PC-3 (cell line): ENCODE measurements around the gene SPINK6. TPM values are rescaled to one million over a fixed set of nuclear protein-coding genes. Genes with fewer than 3 reads are reported as not detected.
A peak's percentile ranks its signal among the peaks of the same experiment; 100 is the strongest.

Source experiments
- ATAC-seq: fragments of 200-7000 bp; cut with Tn5 transposase; 2 replicates; pipeline ENCODE4 v1.9.1; 2020; ENCODE audit warnings: mild to moderate bottlenecking, moderate library complexity
- BruUV-seq: library from RNA; stranded (reverse); fragments of 400-500 nt; replicated peaks from 2 replicates; lab custom pipeline; 2021; lab: Mats Ljungman, UMichigan
- CTCF ChIA-PET: fragments of 300-600 bp; sonication (Branson Sonifier 250); formaldehyde crosslinking; loops from one replicate; lab custom pipeline; 2022; ENCODE audit warnings: antibody characterized with exemption; lab: Charles Lee
- POLR2A ChIA-PET: fragments of 300-600 bp; sonication (Branson Sonifier 250); formaldehyde crosslinking; loops from one replicate; lab custom pipeline; 2022; ENCODE audit warnings: antibody characterized with exemption; ENCODE audit not compliant: unreplicated experiment; lab: Charles Lee
- DNase-seq: peaks from one replicate; pipeline ENCODE4 v3.0.0-alpha.2; 2015
- H2AFZ ChIP-seq: fragments of 300-600 bp; sonication (generic); 2 replicates; pipeline ENCODE4 v1.6.0; 2016; ENCODE audit warnings: antibody characterized with exemption, low read length
- H3F3A ChIP-seq: fragments of 300-600 bp; sonication (generic); one replicate; pipeline ENCODE4 v1.6.0; 2017; ENCODE audit warnings: antibody characterized with exemption, low read length, control low read depth, mild to moderate bottlenecking; ENCODE audit not compliant: unreplicated experiment
- H3K27ac ChIP-seq: fragments of 300-600 bp; sonication (generic); 2 replicates; pipeline ENCODE4 v1.5.1; 2016; ENCODE audit warnings: mild to moderate bottlenecking, low read length
- H3K27me3 ChIP-seq: fragments of 300-600 bp; sonication (generic); 2 replicates; pipeline ENCODE4 v1.6.1; 2016; ENCODE audit warnings: low read length, mixed read lengths
- H3K36me3 ChIP-seq: fragments of 300-600 bp; sonication (generic); 2 replicates; pipeline ENCODE4 v1.6.1; 2016; ENCODE audit warnings: low read depth, mixed run types, low read length, mixed read lengths
- H3K4me1 ChIP-seq: fragments of 300-600 bp; sonication (generic); 2 replicates; pipeline ENCODE4 v1.5.1; 2016; ENCODE audit warnings: low read length; ENCODE audit not compliant: insufficient read depth
- H3K4me2 ChIP-seq: fragments of 300-600 bp; sonication (generic); 2 replicates; pipeline ENCODE4 v1.6.0; 2016; ENCODE audit warnings: low read length
- H3K4me3 ChIP-seq: fragments of 300-600 bp; sonication (generic); 2 replicates; pipeline ENCODE4 v1.5.1; 2016; ENCODE audit warnings: mild to moderate bottlenecking, low read length, mixed read lengths
- H3K79me2 ChIP-seq: fragments of 300-600 bp; sonication (generic); 2 replicates; pipeline ENCODE4 v1.6.1; 2017; ENCODE audit warnings: low read length, mixed read lengths
- H3K9ac ChIP-seq: fragments of 300-600 bp; sonication (generic); 2 replicates; pipeline ENCODE4 v1.6.0; 2016; ENCODE audit warnings: mild to moderate bottlenecking, low read length
- H3K9me2 ChIP-seq: fragments of 300-600 bp; sonication (generic); replicated peaks from 2 replicates; pipeline ENCODE4 v1.6.1; 2016; ENCODE audit warnings: mixed run types, low read length, mixed read lengths
- H3K9me3 ChIP-seq: fragments of 300-600 bp; sonication (generic); 2 replicates; pipeline ENCODE4 v1.6.1; 2016; ENCODE audit warnings: low read length, mixed read lengths
- H4K20me1 ChIP-seq: fragments of 300-600 bp; sonication (generic); 2 replicates; pipeline ENCODE4 v1.6.1; 2016; ENCODE audit warnings: low read length, mixed read lengths
- EZH2 ChIP-seq: fragments of 300-600 bp; sonication (generic); IDR thresholded peaks from one replicate; pipeline ENCODE4 v1.6.1; 2017; ENCODE audit warnings: antibody characterized with exemption, mild to moderate bottlenecking, low read length; ENCODE audit not compliant: unreplicated experiment
- EZH2phosphoT487 ChIP-seq: fragments of 300-600 bp; sonication (generic); IDR thresholded peaks from 2 replicates; pipeline ENCODE4 v1.6.1; 2018; ENCODE audit warnings: mild to moderate bottlenecking, antibody characterized with exemption, low read length, borderline replicate concordance
- intact Hi-C: fragments of 100-400 bp; cut with micrococcal nuclease; formaldehyde crosslinking; loops from 2 replicates; pipeline ENCODE4 v1.9.0; 2023
- total RNA-seq: library from RNA; depleted of rRNA; stranded (reverse); fragments of >200 nt; gene quantifications from 2 replicates; pipeline ENCODE4 v1.2.3, GENCODE V29; 2014
- TF ChIP-seq, protein P1 (sequence below): fragments of 300-600 bp; sonication (generic); conservative IDR thresholded peaks from 2 replicates; pipeline ENCODE4 v1.5.1; 2017; ENCODE audit warnings: antibody characterized with exemption, low read depth, mild to moderate bottlenecking, low read length

Gene SPINK6
- total RNA-seq, 1 experiment from 2014 or later = not detected

DNA sequence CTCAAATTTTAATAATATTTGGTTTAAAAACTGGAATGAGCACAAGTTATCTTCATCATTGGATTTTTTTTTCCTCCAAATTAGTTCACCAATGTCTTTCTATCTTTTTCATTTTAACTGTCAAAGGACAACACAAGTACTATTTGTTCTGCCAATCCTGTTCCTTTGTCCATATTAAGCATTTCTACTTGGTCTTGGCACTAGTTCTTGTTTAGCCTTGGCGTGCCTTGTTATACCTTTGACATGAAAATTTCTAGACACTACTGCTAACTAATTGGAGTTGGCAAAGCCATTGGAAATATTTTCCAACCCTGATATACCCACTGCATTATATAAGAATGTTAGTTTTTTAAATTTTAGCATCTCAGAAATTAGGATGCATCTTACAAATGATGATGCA lies 3.8 kb downstream of the SPINK6 start:
- no peaks in the 10 kb centered on the region for H3F3A ChIP-seq
- H3K27ac ChIP-seq = no peak overlapping the region
- H3K4me2 ChIP-seq = no peak overlapping the region
- no peaks in the 10 kb centered on the region for H3K79me2 ChIP-seq
- H3K9me3 ChIP-seq = no peaks in the 10 kb centered on the region
- H4K20me1 ChIP-seq = no peaks in the 10 kb centered on the region
- no peaks in the 10 kb centered on the region for H3K27me3 ChIP-seq
- no peak overlapping the region for H3K9ac ChIP-seq
- ATAC-seq = no peak
- H3K4me1 ChIP-seq = peaks cover 8% of the 10 kb centered on the region; the same call in 1 of the 2 replicates
- DNase-seq = no peak
- H3K4me3 ChIP-seq = no peak overlapping the region
- intact Hi-C loops = no loop called here
- H3K9me2 ChIP-seq = no peaks in the 10 kb centered on the region
- CTCF ChIA-PET = no interaction called here
- H2AFZ ChIP-seq = no peak overlapping the region
- TF ChIP-seq, protein P1, sequence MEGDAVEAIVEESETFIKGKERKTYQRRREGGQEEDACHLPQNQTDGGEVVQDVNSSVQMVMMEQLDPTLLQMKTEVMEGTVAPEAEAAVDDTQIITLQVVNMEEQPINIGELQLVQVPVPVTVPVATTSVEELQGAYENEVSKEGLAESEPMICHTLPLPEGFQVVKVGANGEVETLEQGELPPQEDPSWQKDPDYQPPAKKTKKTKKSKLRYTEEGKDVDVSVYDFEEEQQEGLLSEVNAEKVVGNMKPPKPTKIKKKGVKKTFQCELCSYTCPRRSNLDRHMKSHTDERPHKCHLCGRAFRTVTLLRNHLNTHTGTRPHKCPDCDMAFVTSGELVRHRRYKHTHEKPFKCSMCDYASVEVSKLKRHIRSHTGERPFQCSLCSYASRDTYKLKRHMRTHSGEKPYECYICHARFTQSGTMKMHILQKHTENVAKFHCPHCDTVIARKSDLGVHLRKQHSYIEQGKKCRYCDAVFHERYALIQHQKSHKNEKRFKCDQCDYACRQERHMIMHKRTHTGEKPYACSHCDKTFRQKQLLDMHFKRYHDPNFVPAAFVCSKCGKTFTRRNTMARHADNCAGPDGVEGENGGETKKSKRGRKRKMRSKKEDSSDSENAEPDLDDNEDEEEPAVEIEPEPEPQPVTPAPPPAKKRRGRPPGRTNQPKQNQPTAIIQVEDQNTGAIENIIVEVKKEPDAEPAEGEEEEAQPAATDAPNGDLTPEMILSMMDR = no peak
- no peak for TF ChIP-seq EZH2phosphoT487
- no peak for TF ChIP-seq EZH2
- POLR2A ChIA-PET = no interaction called here
- H3K36me3 ChIP-seq = no peaks in the 10 kb centered on the region
- no TSS peak for BruUV-seq

DNA sequence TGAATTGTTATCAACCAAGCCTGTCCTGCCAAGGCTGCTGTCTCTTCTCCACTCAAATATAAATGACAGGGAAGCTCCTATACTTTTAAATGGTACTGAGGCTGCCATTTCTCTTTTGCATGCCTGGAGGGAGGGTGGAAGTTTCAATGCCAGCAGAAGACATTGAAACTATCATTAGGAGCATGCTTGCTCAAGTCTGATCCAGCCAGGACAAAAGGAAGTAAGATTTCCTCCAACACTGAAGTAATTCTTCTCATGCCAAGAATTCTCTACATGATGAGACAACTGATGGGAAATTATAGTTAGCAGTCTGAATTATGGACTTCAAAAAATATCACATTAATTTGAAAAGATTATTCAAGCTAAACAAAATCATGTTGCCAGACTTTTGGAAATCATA lies 5.4 kb downstream of the SPINK6 start:
- no peak; the same call in 1 of the 2 replicates for ATAC-seq
- Histone ChIP-seq H2AFZ (no peak overlapping the region), H3K4me2 (no peak overlapping the region), H3K27ac (no peak overlapping the region), H3K9me2 (no peaks in the 10 kb centered on the region), H3K79me2 (no peaks in the 10 kb centered on the region), H3K36me3 (no peaks in the 10 kb centered on the region), H3K27me3 (no peaks in the 10 kb centered on the region), H4K20me1 (no peaks in the 10 kb centered on the region), H3F3A (no peaks in the 10 kb centered on the region), H3K4me1 (no peaks in the 10 kb centered on the region), H3K4me3 (no peak overlapping the region), H3K9me3 (no peaks in the 10 kb centered on the region), H3K9ac (no peak overlapping the region)
- DNase-seq = no peak
- POLR2A ChIA-PET = interaction anchor here (0.6 kb wide), 1 partner anchor 117 kb away, joined by 3 read pairs; no protein-coding TSS in a partner anchor
- TF ChIP-seq, protein P1 = no peak
- TF ChIP-seq EZH2phosphoT487 (no peak), EZH2 (no peak)
- intact Hi-C loops = no loop called here
- CTCF ChIA-PET = no interaction called here
- BruUV-seq = no TSS peak

GRCh38 chr5:148209151-148209770 lies 6.4 kb downstream of the SPINK6 start:
- Histone ChIP-seq H3K27me3 (no peaks in the 10 kb centered on the region), H3K36me3 (no peaks in the 10 kb centered on the region), H3K4me1 (0 out of 2 replicates have a peak, but pooled peaks cover under 1% of the 10 kb centered on the region), H3F3A (no peaks in the 10 kb centered on the region), H3K27ac (no peak overlapping the region), H3K9ac (no peak overlapping the region), H3K79me2 (no peaks in the 10 kb centered on the region), H3K4me2 (no peak overlapping the region), H3K4me3 (no peak overlapping the region), H3K9me3 (no peaks in the 10 kb centered on the region), H2AFZ (no peak overlapping the region), H4K20me1 (no peaks in the 10 kb centered on the region), H3K9me2 (no peaks in the 10 kb centered on the region)
- intact Hi-C loops = no loop called here
- POLR2A ChIA-PET = interaction anchor here (0.6 kb wide), 1 partner anchor 1853 kb away, joined by 3 read pairs; no protein-coding TSS in a partner anchor
- DNase-seq (no peak), ATAC-seq (peak; percentile 70)
- no TSS peak for BruUV-seq
- CTCF ChIA-PET = no interaction called here
- TF ChIP-seq EZH2phosphoT487 = no peak
- TF ChIP-seq EZH2 = no peak
- TF ChIP-seq, protein P1 = no peak
